Measurements from ENCODE around the gene TFF1.

The TFF1 gene

DNA sequence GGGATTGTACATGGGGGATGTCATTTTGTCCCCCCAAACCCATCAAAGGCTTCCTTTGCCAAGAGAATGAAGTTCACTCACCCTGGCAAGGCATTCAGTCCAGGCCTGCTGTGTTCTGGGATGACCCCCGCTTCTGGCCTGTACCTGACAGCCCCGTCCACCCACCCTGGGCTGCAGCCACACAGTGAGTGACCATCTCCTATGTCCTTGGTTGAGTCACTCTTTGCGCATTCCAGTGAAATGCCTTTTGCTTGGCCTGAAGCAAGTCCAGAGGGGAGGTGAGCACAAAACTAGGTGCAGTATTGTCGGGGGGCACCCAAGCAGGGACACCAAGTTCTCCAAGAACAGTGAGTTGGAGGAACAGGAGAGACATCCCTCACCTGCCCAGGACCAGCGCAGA, 19.3 kb upstream of the TFF1 start:
- H3K4me3 ChIP-seq (ENCODE audit: low read length), result no peak overlapping the region
- DNase-seq (ENCODE audit: low read depth, low spot score), result no peak

DNA sequence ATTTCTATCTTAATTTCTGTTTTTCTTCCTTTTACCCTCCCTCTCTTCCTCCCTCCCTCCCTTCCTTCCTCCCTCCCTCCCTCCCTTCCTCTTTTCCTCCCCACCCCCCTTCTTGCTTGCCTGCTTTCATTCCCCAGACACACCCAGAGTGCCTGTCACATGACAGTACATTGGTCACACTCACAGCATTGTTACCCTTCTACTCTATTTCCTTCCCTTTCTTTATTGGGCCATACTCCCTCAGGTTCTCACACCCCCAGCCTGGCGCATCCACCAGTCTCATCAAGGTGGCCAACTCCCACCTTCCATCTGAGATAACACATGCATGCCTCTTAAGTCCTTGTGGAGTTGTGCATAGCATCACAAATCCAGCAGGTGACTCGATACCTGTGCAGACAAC, 18.7 kb upstream of the TFF1 start:
- no peak for DNase-seq (ENCODE audit: low read depth, low spot score)
- H3K4me3 ChIP-seq (ENCODE audit: low read length), result no peak overlapping the region

- H3K4me3 ChIP-seq (ENCODE audit: low read length), result no peak overlapping the region
- no peak for DNase-seq (ENCODE audit: low read depth, low spot score)
These were observed 18.0 kb upstream of the TFF1 start for GRCh38 chr21:42384156-42384945.

GRCh38 chr21:42383331-42383730, 17.0 kb upstream of the TFF1 start:
- no peak for DNase-seq (ENCODE audit: low read depth, low spot score)
- H3K4me3 ChIP-seq (ENCODE audit: low read length), result no peak overlapping the region

DNA sequence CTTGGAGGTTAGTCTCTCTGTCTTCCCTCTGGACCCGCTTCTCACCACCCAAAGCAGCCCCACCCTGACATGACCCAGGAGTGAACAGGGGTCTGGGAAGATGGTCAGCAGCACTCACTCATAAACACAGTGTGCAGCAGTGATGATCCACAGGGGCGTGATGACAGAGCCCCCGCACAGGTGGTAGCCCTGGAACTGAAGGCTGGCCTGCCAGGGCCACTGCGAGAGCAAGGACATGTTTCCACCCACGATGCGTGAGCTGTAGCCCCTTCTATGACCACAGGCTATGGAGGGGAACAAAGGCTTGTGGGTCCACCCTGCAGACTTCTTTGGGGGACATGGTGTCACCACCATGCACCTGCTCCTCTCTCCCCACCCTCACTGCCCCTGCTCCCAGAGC, 16.6 kb upstream of the TFF1 start:
- DNase-seq (ENCODE audit: low read depth, low spot score), result no peak
- H3K4me3 ChIP-seq (ENCODE audit: low read length), result no peak overlapping the region

- no peak overlapping the region for H3K4me3 ChIP-seq (ENCODE audit: low read length)
- peak; percentile 69 for DNase-seq (ENCODE audit: low read depth, low spot score)
These were observed 15.1 kb upstream of the TFF1 start for GRCh38 chr21:42381347-42381984.

- H3K4me3 ChIP-seq (ENCODE audit: low read length), result no peak overlapping the region
- no peak for DNase-seq (ENCODE audit: low read depth, low spot score)
These were observed 13.3 kb upstream of the TFF1 start for GRCh38 chr21:42379426-42380215.

GRCh38 chr21:42378418-42378817, 12.1 kb upstream of the TFF1 start:
- DNase-seq (ENCODE audit: low read depth, low spot score), result no peak
- no peak overlapping the region for H3K4me3 ChIP-seq (ENCODE audit: low read length)

- no peak overlapping the region for H3K4me3 ChIP-seq (ENCODE audit: low read length)
- DNase-seq (ENCODE audit: low read depth, low spot score), result no peak
These were observed 11.6 kb upstream of the TFF1 start for GRCh38 chr21:42377951-42378340.

- no peak overlapping the region for H3K4me3 ChIP-seq (ENCODE audit: low read length)
- DNase-seq (ENCODE audit: low read depth, low spot score), result no peak
These were observed 11.0 kb upstream of the TFF1 start for GRCh38 chr21:42377211-42377950.

- no peak overlapping the region for H3K4me3 ChIP-seq (ENCODE audit: low read length)
- no peak for DNase-seq (ENCODE audit: low read depth, low spot score)
These were observed 10.1 kb upstream of the TFF1 start for GRCh38 chr21:42376338-42376982.

DNA sequence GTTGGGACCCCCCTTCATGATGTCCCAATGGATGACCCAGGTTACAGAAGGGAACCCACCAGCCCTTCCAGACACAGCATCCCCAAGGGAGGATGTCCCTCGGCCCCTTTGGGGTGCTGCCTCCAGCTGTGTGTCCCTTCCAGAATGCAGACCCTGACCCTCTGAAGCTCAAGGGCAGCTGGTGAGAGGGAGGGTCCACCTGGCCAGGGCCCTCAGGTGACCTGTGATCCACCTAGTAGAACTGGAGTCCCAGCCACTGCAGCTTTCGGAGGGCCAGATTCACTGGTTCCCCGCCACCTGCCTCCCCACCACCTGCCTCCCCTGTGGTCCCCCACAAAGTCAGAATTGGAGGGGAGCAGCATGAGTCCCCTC, 9.6 kb upstream of the TFF1 start:
- H3K4me3 ChIP-seq (ENCODE audit: low read length), result no peak overlapping the region
- no peak for DNase-seq (ENCODE audit: low read depth, low spot score)

- DNase-seq (ENCODE audit: low read depth, low spot score), result no peak
- no peak overlapping the region for H3K4me3 ChIP-seq (ENCODE audit: low read length)
These were observed 9.2 kb upstream of the TFF1 start for GRCh38 chr21:42375506-42375905.

- DNase-seq (ENCODE audit: low read depth, low spot score), result peak; percentile 33
- no peak overlapping the region for H3K4me3 ChIP-seq (ENCODE audit: low read length)
These were observed 8.6 kb upstream of the TFF1 start for GRCh38 chr21:42374864-42375499.

DNA sequence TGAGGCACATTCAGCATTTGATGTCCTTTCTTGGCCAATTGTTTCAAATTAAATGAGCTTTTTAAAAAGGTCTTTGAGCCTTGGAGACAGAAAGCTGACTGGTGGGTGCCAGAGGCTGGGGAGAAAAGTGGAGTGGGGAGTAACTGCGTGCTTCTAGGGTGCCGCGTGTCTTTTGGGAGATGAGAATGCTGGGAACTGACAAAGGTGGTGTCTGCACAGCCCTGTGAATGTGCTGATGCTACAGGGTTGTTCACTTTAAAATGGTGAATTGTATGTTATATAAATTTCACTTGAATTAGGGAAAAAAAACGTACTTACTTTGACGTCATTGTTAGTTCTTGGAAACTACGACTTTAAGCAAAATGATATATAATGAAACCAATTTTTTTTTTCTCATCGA, 8.1 kb upstream of the TFF1 start:
- no peak for DNase-seq (ENCODE audit: low read depth, low spot score)
- no peak overlapping the region for H3K4me3 ChIP-seq (ENCODE audit: low read length)

GRCh38 chr21:42373908-42374455, 7.6 kb upstream of the TFF1 start:
- H3K4me3 ChIP-seq (ENCODE audit: low read length), result no peak overlapping the region
- DNase-seq (ENCODE audit: low read depth, low spot score), result no peak

DNA sequence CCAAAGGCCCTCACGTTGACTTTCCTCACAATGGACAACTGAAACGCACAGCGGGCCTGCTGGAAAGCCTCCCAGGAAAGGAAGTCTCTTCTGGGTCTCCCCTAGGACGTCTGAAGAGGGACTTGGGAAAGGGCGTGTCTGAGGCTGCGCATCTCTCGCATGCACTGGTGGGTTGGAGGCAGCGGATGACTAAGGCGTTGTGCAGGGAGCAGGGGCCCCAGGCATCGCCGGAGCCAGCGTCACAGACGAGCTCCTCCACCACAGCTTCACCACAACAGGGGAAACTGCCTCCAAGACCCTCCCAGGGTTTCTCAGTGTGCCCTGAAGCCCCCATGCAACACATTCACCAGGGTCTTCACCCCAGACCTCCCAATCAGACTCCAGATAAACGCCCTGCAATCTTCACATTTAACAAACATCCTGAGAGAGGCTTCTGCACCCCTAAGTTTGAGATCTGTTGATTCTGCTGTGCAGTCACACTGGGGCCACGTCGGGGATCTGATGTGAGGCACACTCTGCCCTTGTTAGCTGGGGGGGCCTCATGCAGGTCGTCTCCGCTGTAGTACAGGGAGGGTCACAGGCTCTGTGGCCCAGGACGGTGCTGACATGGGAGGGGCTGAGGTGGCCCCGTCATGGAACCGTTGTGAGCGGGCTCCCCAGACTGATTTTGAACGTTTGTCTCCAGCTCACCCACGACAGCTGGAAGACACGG, 7.0 kb upstream of the TFF1 start:
- H3K4me3 ChIP-seq (ENCODE audit: low read length), result no peak overlapping the region
- DNase-seq (ENCODE audit: low read depth, low spot score), result no peak
